Measurements from ENCODE around the gene ADCYAP1.
A peak's percentile ranks its signal among the peaks of the same experiment; 100 is the strongest.
"Not testable (repeated sequence)": the region's sequence is repeated elsewhere in the genome, so short reads cannot be mapped to it uniquely, and the experiment has no call there.

The ADCYAP1 gene

GRCh38 chr18:904218-905090 is at the start of gene ADCYAP1:
TSS of gene ADCYAP1 (plus strand) at chr18:904871. CDS start at chr18:905387, 516 bp downstream.
- no peak for DNase-seq

GRCh38 chr18:857986-858385 is 46.7 kb upstream of the ADCYAP1 start:
- no peak for DNase-seq

GRCh38 chr18:864872-865273 is 39.8 kb upstream of the ADCYAP1 start:
- peak; percentile 47 to 49 for DNase-seq

GRCh38 chr18:867257-867656 is 37.4 kb upstream of the ADCYAP1 start:
- DNase-seq: no peak

- not testable (repeated sequence) for DNase-seq
These were observed 31.2 kb upstream of the ADCYAP1 start for GRCh38 chr18:873426-873825.

- no peak for DNase-seq
These were observed 28.8 kb upstream of the ADCYAP1 start for GRCh38 chr18:875912-876311.

GRCh38 chr18:877238-877637 is 27.4 kb upstream of the ADCYAP1 start:
- no peak for DNase-seq

GRCh38 chr18:886076-886475 is 18.6 kb upstream of the ADCYAP1 start:
- no peak for DNase-seq

- no peak for DNase-seq
These were observed 17.0 kb upstream of the ADCYAP1 start for GRCh38 chr18:887716-888115.

- DNase-seq: no peak
These were observed 12.4 kb upstream of the ADCYAP1 start for GRCh38 chr18:892316-892715.

GRCh38 chr18:896315-896714 is 8.4 kb upstream of the ADCYAP1 start:
- no peak for DNase-seq

GRCh38 chr18:901761-902160 is 2.9 kb upstream of the ADCYAP1 start:
- no peak for DNase-seq

GRCh38 chr18:902229-902628 is 2.4 kb upstream of the ADCYAP1 start:
- DNase-seq: no peak

- DNase-seq: peak in 1 of 2 experiments; percentile 36
These were observed 970 bp upstream of the ADCYAP1 start for GRCh38 chr18:903701-904100.

- DNase-seq: no peak
These were observed 756 bp downstream of the ADCYAP1 start for GRCh38 chr18:905307-905947.

- no peak for DNase-seq
These were observed 1.3 kb downstream of the ADCYAP1 start for GRCh38 chr18:905948-906415.

- DNase-seq: no peak
These were observed 1.9 kb downstream of the ADCYAP1 start for GRCh38 chr18:906416-907114.

- DNase-seq: no peak
These were observed 2.6 kb downstream of the ADCYAP1 start for GRCh38 chr18:907115-907884.

- DNase-seq: no peak
These were observed 3.5 kb downstream of the ADCYAP1 start for GRCh38 chr18:907885-908757.

- DNase-seq: no peak
These were observed 4.4 kb downstream of the ADCYAP1 start for GRCh38 chr18:908758-909724.
